GM21786 (cell line): ENCODE results near the gene NEDD4L.
"Not testable (repeated sequence)": the region's sequence is repeated elsewhere in the genome, so short reads cannot be mapped to it uniquely, and the experiment has no call there.

Experiments used
- ATAC-seq: cut with Tn5 transposase; IDR thresholded peaks from one replicate; pipeline ENCODE4 v1.9.1; 2021; ENCODE audit not compliant: unreplicated experiment

NEDD4L gene

DNA sequence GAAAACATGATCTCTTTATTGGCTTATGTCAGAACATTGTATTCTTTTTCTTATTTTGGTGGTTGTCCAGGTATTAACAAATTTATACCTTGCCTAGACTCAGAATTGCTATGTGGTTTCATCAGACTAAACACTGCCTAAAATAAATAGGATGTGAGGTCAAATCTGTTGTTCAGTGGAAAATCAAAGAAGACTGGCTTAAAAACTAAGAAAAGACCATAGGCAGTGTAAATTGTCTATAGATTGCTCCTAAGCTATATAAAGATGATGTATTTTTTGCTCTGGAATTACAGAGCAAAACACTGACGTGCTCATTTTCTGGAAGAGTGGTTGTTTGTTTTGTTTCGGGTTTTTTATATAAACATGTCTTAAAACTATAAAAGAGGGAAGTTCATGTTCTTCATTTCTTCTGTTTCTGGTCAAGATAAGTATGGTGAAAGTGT lies 318.8 kb downstream of the NEDD4L start:
- ATAC-seq = no peak

DNA sequence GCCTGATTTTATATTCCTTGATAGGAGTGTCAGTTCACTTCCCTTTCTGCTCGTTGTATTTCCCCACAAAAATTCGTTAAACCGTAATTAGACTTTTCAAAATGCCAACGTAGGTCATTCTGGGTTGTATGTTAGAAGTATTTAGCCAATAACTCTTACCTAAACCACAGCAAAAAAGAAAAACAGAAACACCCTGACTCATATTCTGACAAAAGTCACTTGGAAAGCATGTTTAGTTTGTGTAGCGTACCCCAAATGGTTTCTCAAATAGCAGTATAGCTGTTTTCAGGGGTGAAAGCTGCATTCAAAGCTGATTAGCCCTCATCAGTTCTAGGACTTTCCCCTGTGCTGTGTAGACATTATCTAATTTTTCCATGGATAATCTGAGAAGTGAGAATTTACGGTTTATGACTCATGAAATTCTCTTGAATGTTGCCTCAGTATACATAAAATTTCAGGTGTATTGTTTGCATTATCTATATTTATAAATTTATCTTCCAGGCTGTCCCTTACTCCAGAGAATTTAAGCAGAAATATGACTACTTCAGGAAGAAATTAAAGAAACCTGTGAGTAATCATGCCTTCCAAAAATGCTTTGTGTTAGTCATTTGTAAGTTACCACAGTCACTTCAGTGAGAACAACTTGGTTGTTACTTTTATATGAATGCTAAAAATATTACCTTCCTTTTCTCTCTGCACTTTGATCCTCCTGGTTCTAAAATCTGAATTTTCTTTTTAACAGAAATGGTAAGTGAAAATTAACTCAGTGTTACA lies 319.9 kb downstream of the NEDD4L start:
- no peak for ATAC-seq

GRCh38 chr18:58364876-58365528 lies 321.0 kb downstream of the NEDD4L start:
- ATAC-seq = no peak

- ATAC-seq = no peak
Observed at GRCh38 chr18:58367425-58368140, 323.6 kb downstream of the NEDD4L start.

GRCh38 chr18:58369616-58370015 lies 325.6 kb downstream of the NEDD4L start:
- no peak for ATAC-seq

- no peak for ATAC-seq
Observed at GRCh38 chr18:58370038-58370580, 326.1 kb downstream of the NEDD4L start.

GRCh38 chr18:58370612-58371011 lies 326.6 kb downstream of the NEDD4L start:
- no peak for ATAC-seq

- no peak for ATAC-seq
Observed at GRCh38 chr18:58373481-58373880, 329.5 kb downstream of the NEDD4L start.

GRCh38 chr18:58375051-58375450 lies 331.0 kb downstream of the NEDD4L start:
- ATAC-seq = no peak

- ATAC-seq = no peak
Observed at GRCh38 chr18:58378411-58379379, 334.7 kb downstream of the NEDD4L start.

DNA sequence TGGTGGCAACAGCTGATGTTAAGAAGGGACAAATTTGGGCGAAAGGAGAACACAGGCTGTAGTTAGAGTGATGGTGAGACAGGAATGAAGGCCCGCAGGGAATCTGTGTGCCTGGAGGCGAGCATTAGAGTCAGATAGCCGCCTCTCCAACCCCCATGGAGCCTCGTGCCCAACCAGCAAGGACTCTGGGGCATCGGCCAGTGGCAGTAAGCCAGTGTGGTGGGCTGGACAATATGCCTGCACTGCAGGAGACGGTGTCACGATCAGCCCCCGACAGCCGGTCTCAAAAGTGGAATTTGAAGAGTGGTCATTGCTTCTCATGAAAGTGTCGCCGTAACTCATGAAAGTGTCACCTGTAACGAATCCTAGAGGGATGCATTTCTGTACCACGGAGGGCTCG lies 335.4 kb downstream of the NEDD4L start:
- ATAC-seq = no peak

GRCh38 chr18:58380113-58380512 lies 336.1 kb downstream of the NEDD4L start:
- ATAC-seq = not testable (repeated sequence)

- no peak for ATAC-seq
Observed at GRCh38 chr18:58381676-58382411, 337.8 kb downstream of the NEDD4L start.

- ATAC-seq = no peak
Observed at GRCh38 chr18:58382446-58382845, 338.4 kb downstream of the NEDD4L start.

DNA sequence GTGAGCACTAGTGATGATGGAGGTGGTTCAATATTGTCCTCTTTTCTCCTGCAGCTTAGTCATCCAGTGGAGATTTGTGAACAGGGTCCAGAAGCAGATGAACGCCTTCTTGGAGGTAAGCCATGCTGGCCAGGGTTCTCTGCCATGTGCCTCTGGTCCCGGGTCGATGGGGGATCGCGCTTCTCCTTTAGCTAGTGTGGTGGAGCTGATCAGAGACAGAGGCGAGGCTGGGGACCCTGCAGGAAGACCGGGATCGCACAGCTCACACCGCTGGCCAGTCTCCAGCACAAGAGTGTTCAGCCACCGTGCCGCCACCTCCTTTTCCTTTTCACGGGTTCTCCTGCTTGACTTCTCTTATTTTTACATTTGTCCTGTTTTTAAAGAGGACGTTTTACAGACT lies 341.4 kb downstream of the NEDD4L start:
- ATAC-seq = no peak

DNA sequence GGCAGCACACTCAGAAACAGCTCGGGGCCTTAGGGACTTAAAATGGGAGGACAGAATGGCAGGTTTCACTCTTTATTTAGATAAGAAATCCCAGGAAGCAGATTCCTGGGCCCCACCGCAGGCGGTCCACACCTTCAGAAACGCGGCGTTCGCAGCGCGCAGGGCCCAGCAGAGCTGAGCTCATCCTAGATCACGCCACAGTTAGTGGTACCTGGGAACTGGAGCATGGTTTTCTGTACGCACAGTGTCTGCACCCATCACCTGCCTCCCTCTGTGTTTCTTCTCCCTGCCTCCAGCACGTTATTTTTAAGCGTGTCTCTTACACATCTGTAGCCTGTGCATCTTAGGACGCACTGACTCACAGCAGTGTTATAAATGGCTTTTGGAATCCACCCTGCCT lies 342.8 kb downstream of the NEDD4L start:
- ATAC-seq = no peak

DNA sequence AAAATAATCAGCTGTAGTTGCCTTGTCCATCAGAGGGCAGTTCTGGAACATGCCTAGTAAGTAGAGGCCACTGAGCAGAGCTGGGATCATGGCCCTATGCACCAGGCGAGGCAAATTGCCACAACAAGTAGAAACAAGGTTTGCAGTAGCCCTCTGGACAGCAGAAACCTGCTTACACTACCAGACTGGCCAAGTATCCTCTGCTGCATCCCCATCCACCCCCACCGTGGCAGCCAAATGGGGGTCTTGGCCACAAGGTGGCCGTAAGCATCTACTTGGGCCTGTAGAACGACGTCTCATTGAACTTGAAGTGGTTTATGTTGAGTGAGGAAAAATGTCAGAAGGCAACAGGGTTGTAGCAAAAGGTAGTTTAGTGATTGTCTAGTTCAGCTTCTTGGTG lies 343.7 kb downstream of the NEDD4L start:
- no peak for ATAC-seq

- ATAC-seq = no peak
Observed at GRCh38 chr18:58388736-58389135, 344.7 kb downstream of the NEDD4L start.

- ATAC-seq = no peak
Observed at GRCh38 chr18:58389745-58390144, 345.7 kb downstream of the NEDD4L start.

GRCh38 chr18:58390399-58390798 lies 346.4 kb downstream of the NEDD4L start:
- no peak for ATAC-seq
